Esophagus muscularis mucosa (tissue), 4 donors: Measurements from ENCODE around the gene PATE2.

Experiments
- CTCF ChIP-seq, 3 experiments: fragments of 200-600 bp in 2 of 3; fragments of 450-650 bp in 1 of 3; sonication (generic) in 2 of 3; IDR thresholded peaks; one replicate each; pipeline ENCODE4 v1.5.1; 2017 to 2019; ENCODE audit warnings: antibody characterized with exemption in 3 of 3, mild to moderate bottlenecking in 2 of 3, moderate library complexity in 1 of 3
- EP300 ChIP-seq: sonication (generic); formaldehyde crosslinking; IDR thresholded peaks from one replicate; pipeline ENCODE4 v1.6.1; 2017; ENCODE audit warnings: antibody characterized with exemption
- POLR2A ChIP-seq: fragments of 450-650 bp; IDR thresholded peaks from one replicate; pipeline ENCODE4 v1.6.1; 2017; ENCODE audit warnings: antibody characterized with exemption, moderate library complexity, mild to moderate bottlenecking, low read depth
- POLR2AphosphoS5 ChIP-seq, 2 donors: sonication (generic); formaldehyde crosslinking; IDR thresholded peaks; one replicate each; pipeline ENCODE4 v1.6.1; 2017; ENCODE audit warnings: antibody characterized with exemption in 2 of 2

- TF ChIP-seq CTCF (IDR thresholded peaks at IDR 0.05) (no peak), POLR2A (no peak), EP300 (no peak), POLR2AphosphoS5 (IDR thresholded peaks at IDR 0.05) (no peak)
These were observed 32.6 kb downstream of the PATE2 start, which contains the start of gene PATE1 for GRCh38 chr11:125745979-125746378.
